ENCODE data around the gene ZMIZ2.
"Not testable (repeated sequence)": the region's sequence is repeated elsewhere in the genome, so short reads cannot be mapped to it uniquely, and the experiment has no call there.

The ZMIZ2 gene

DNA sequence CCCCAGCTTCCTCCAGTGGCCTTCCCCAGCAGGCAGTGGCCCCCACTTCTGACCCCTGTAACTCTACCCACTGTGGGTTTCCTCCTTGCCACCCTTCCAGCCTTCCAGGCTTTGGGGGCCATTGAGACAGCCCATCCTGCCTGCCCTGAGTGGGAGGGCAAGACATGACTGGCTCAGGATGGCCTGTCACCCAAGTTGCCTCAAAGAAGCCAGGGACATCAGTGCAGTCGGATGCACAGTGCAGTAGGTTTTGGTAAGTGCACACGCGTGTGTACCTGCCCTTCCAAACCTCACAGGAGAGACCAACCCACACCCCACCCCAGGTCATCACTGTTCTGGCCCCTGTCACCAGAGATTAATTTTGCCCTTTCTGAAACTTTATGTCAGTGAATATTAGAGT lies 22.7 kb downstream of the ZMIZ2 start:
- in situ Hi-C loops (cut with HindIII; ENCODE audit: low pct_ligation_motif_present, low sequenced_read_pairs): no loop called here
- TF ChIP-seq, protein P1, sequence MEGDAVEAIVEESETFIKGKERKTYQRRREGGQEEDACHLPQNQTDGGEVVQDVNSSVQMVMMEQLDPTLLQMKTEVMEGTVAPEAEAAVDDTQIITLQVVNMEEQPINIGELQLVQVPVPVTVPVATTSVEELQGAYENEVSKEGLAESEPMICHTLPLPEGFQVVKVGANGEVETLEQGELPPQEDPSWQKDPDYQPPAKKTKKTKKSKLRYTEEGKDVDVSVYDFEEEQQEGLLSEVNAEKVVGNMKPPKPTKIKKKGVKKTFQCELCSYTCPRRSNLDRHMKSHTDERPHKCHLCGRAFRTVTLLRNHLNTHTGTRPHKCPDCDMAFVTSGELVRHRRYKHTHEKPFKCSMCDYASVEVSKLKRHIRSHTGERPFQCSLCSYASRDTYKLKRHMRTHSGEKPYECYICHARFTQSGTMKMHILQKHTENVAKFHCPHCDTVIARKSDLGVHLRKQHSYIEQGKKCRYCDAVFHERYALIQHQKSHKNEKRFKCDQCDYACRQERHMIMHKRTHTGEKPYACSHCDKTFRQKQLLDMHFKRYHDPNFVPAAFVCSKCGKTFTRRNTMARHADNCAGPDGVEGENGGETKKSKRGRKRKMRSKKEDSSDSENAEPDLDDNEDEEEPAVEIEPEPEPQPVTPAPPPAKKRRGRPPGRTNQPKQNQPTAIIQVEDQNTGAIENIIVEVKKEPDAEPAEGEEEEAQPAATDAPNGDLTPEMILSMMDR (IDR thresholded peaks at IDR 0.05; ENCODE audit: low read depth, low read length, missing control alignments): no peak
- no peak overlapping the region for H3K27ac ChIP-seq
- no peak overlapping the region for H3K4me3 ChIP-seq (ENCODE audit: low read depth, low read length)
- no peaks in the 10 kb centered on the region for H3K27me3 ChIP-seq (replicated peaks)
- peaks cover 18% of the 10 kb centered on the region for H3K36me3 ChIP-seq (replicated peaks)
- DNase-seq: no peak

DNA sequence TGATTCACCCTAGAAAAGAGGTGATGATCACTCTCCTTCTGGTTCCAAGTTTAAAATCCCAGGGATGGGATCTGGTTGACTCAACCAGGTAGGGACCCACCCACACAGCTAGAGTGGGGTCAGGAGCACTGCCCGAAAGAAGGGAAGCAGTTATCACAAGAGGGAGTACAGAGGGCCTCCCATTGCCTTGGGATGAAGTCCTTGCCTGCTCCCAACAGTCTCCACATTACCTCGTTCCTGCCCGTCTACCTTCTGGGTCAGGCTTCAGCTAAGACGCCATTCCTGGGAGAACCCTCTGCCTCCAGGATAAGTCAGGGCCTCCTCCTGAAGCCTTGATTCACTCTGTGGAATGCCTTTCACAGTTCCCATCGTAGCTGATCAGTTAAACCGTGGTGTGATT lies 23.8 kb downstream of the ZMIZ2 start:
- in situ Hi-C loops (cut with HindIII; ENCODE audit: low pct_ligation_motif_present, low sequenced_read_pairs): no loop called here

DNA sequence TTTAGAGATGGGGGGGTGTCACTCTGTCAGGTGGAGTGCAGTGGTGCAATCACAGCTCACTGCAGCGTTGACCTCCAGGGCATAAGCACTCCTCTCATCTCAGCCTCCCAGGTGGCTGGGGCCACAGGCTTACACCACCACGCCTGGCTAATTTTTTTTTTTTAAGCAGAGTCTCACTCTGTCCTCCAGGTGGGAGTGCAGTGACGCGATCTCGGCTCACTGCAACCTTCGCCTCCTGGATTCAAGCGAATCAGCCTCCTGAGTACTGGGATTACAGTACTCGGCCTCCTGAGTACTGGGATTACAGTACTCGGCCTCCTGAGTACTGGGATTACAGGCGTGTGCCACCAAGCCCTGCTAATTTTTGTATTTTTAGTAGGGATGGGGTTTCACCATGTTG lies 24.2 kb downstream of the ZMIZ2 start:
- Histone ChIP-seq H3K4me3 (ENCODE audit: low read depth, low read length) (no peak overlapping the region), H3K27ac (no peak overlapping the region), H3K36me3 (replicated peaks) (peaks cover 2% of the 10 kb centered on the region), H3K27me3 (replicated peaks) (no peaks in the 10 kb centered on the region)
- TF ChIP-seq, protein P1 (IDR thresholded peaks at IDR 0.05; ENCODE audit: low read depth, low read length, missing control alignments): no peak
- in situ Hi-C loops (cut with HindIII; ENCODE audit: low pct_ligation_motif_present, low sequenced_read_pairs): no loop called here
- no peak for DNase-seq

More for the DNA sequence above, 23.8 kb downstream of the ZMIZ2 start:
- Histone ChIP-seq H3K36me3 (replicated peaks) (peaks cover 7% of the 10 kb centered on the region), H3K27me3 (replicated peaks) (no peaks in the 10 kb centered on the region), H3K27ac (no peak overlapping the region), H3K4me3 (ENCODE audit: low read depth, low read length) (no peak overlapping the region)
- TF ChIP-seq, protein P1 (IDR thresholded peaks at IDR 0.05; ENCODE audit: low read depth, low read length, missing control alignments): no peak
- no peak for DNase-seq

- H3K36me3 ChIP-seq (replicated peaks); H3K27me3 ChIP-seq (replicated peaks); DNase-seq; H3K4me3 ChIP-seq (ENCODE audit: low read depth, low read length); H3K27ac ChIP-seq; in situ Hi-C loops (cut with HindIII; ENCODE audit: low pct_ligation_motif_present, low sequenced_read_pairs): not testable (repeated sequence)
Observed at GRCh38 chr7:44774486-44774885, 25.8 kb downstream of the ZMIZ2 start.

GRCh38 chr7:44775383-44776107 lies 26.9 kb downstream of the ZMIZ2 start:
- Histone ChIP-seq H3K27me3 (replicated peaks) (no peaks in the 10 kb centered on the region), H3K4me3 (ENCODE audit: low read depth, low read length) (no peak overlapping the region)
- in situ Hi-C loops (cut with HindIII; ENCODE audit: low pct_ligation_motif_present, low sequenced_read_pairs): no loop called here

DNA sequence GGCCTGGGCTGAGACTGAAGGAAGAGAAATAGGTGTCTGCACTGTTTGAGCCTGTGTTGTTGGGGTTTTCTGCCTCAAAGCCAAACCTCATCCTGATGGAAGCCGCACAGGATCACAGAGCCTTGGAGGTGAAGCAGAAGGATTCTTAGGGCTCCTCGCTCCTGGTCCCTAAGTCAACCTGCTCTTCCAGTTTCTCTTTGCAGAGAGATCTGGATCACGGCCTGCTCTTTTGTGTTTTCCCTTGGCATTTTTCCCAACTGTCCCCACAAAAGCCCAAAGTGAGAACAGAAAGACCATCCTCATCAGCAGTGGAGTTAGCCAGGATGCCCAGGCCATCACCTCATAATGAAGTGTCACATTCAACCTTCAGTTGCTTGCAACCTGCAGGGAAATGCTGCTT lies 27.6 kb downstream of the ZMIZ2 start:
- no peak for DNase-seq
- H3K4me3 ChIP-seq (ENCODE audit: low read depth, low read length): no peak overlapping the region
- no peaks in the 10 kb centered on the region for H3K27me3 ChIP-seq (replicated peaks)
- no peak overlapping the region for H3K27ac ChIP-seq
- in situ Hi-C loops (cut with HindIII; ENCODE audit: low pct_ligation_motif_present, low sequenced_read_pairs): no loop called here
- no peaks in the 10 kb centered on the region for H3K36me3 ChIP-seq (replicated peaks)
- TF ChIP-seq, protein P1 (IDR thresholded peaks at IDR 0.05; ENCODE audit: low read depth, low read length, missing control alignments): no peak

More at GRCh38 chr7:44775383-44776107, 26.9 kb downstream of the ZMIZ2 start:
- no peak overlapping the region for H3K27ac ChIP-seq
- no peak for DNase-seq
- H3K36me3 ChIP-seq (replicated peaks): no peaks in the 10 kb centered on the region
- TF ChIP-seq, protein P1 (IDR thresholded peaks at IDR 0.05; ENCODE audit: low read depth, low read length, missing control alignments): no peak
